MCF 10A (cell line): ENCODE measurements around the gene CATSPERD. TPM values are rescaled to one million over a fixed set of nuclear protein-coding genes. Genes with fewer than 3 reads are reported as not detected.

ENCODE experiments used
- BruUV-seq: library from RNA; stranded (reverse); fragments of 400-500 nt; replicated peaks from 2 replicates; lab custom pipeline; 2021; lab: Mats Ljungman, UMichigan
- CTCF ChIA-PET: fragments of 300-600 bp; sonication (Branson Sonifier 250); formaldehyde crosslinking; extraction: SDS; loops from one replicate; lab custom pipeline; 2021; ENCODE audit warnings: antibody characterized with exemption, inconsistent platforms; lab: Yijun Ruan, JAX
- POLR2A ChIA-PET: fragments of 300-600, 350-650 bp; sonication (Branson Sonifier 250); formaldehyde crosslinking; extraction: SDS; loops from one replicate; lab custom pipeline; 2020; ENCODE audit warnings: antibody characterized with exemption, inconsistent platforms; lab: Yijun Ruan, JAX
- DNase-seq: peaks from one replicate; pipeline ENCODE4 v3.0.0-alpha.2; 2018; ENCODE audit not compliant: unreplicated experiment
- H3K27ac Mint-ChIP-seq: one replicate; pipeline ENCODE4 v1.8.0; 2022; ENCODE audit warnings: mild to moderate bottlenecking, low read depth, mixed read lengths; ENCODE audit not compliant: unreplicated experiment
- H3K27me3 Mint-ChIP-seq: one replicate; pipeline ENCODE4 v1.8.0; 2022; ENCODE audit warnings: mixed read lengths; ENCODE audit not compliant: insufficient read depth, unreplicated experiment
- H3K36me3 Mint-ChIP-seq: one replicate; pipeline ENCODE4 v1.8.0; 2022; ENCODE audit warnings: mild to moderate bottlenecking, moderate library complexity, mixed read lengths; ENCODE audit not compliant: insufficient read depth, unreplicated experiment
- H3K4me1 Mint-ChIP-seq: one replicate; pipeline ENCODE4 v1.8.0; 2022; ENCODE audit warnings: mixed read lengths; ENCODE audit not compliant: insufficient read depth, unreplicated experiment
- H3K4me3 Mint-ChIP-seq: one replicate; pipeline ENCODE4 v1.8.0; 2022; ENCODE audit warnings: mild to moderate bottlenecking, moderate library complexity, mixed read lengths; ENCODE audit not compliant: unreplicated experiment
- H3K9me3 Mint-ChIP-seq: one replicate; pipeline ENCODE4 v1.8.0; 2022; ENCODE audit warnings: mixed read lengths; ENCODE audit not compliant: unreplicated experiment
- intact Hi-C: fragments of 100-400 bp; cut with micrococcal nuclease; formaldehyde crosslinking; loops from 2 replicates; pipeline ENCODE4 v1.14.1; 2022
- total RNA-seq: library from RNA; stranded (reverse); gene quantifications from 2 replicates; pipeline ENCODE4 v1.2.3, GENCODE V29; 2022
- TF ChIP-seq, protein P1 (sequence below): fragments of 200-600 bp; IDR thresholded peaks from one replicate; pipeline ENCODE4 v1.8.0; 2022; ENCODE audit warnings: antibody characterized with exemption, mild to moderate bottlenecking; ENCODE audit not compliant: unreplicated experiment

The CATSPERD gene
- total RNA-seq, 1 experiment from 2014 or later, result not detected

DNA sequence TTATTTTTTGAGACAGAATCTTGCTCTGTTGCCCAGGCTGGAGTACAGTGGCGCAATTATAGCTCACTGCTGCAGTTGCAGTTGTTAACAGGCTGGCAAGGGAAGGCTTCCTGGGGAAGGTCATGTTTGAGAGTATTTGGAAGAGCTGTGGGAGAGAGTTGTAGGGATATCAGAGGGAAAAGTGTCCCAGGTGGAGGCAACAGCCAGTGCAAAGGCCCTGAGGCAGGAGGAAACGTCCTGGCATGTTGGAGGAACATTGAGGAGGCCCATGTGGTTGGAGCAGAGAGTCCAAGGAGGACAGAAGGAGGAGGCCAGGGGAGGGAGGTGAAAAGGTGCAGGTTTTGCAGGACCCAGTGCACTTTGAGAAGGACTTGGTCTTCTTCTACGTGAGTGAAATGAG is 72.8 kb downstream of the CATSPERD start:
- Mint-ChIP-seq H3K9me3 (no peaks in the 10 kb centered on the region), H3K4me1 (peaks cover 14% of the 10 kb centered on the region), H3K4me3 (no peak overlapping the region), H3K27ac (no peak overlapping the region), H3K36me3 (peaks cover 29% of the 10 kb centered on the region), H3K27me3 (no peaks in the 10 kb centered on the region)
- no peak for DNase-seq
- intact Hi-C loops, result loop anchor here (10.0 kb wide), 1 partner anchor 98 kb away; the partner anchor contains the start of gene RPL36
- no TSS peak for BruUV-seq
- CTCF ChIA-PET, result interaction anchor here (0.6 to 3.1 kb wide), 5 partner anchors 11 to 430 kb away, joined by 3 to 29 read pairs (median 5); no protein-coding TSS in a partner anchor
- TF ChIP-seq, protein P1, sequence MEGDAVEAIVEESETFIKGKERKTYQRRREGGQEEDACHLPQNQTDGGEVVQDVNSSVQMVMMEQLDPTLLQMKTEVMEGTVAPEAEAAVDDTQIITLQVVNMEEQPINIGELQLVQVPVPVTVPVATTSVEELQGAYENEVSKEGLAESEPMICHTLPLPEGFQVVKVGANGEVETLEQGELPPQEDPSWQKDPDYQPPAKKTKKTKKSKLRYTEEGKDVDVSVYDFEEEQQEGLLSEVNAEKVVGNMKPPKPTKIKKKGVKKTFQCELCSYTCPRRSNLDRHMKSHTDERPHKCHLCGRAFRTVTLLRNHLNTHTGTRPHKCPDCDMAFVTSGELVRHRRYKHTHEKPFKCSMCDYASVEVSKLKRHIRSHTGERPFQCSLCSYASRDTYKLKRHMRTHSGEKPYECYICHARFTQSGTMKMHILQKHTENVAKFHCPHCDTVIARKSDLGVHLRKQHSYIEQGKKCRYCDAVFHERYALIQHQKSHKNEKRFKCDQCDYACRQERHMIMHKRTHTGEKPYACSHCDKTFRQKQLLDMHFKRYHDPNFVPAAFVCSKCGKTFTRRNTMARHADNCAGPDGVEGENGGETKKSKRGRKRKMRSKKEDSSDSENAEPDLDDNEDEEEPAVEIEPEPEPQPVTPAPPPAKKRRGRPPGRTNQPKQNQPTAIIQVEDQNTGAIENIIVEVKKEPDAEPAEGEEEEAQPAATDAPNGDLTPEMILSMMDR, result no peak
- POLR2A ChIA-PET, result interaction anchor here (3.1 kb wide), 1 partner anchor 111 kb away, joined by 15 read pairs; the partner anchor contains the start of genes NDUFA11 and VMAC

DNA sequence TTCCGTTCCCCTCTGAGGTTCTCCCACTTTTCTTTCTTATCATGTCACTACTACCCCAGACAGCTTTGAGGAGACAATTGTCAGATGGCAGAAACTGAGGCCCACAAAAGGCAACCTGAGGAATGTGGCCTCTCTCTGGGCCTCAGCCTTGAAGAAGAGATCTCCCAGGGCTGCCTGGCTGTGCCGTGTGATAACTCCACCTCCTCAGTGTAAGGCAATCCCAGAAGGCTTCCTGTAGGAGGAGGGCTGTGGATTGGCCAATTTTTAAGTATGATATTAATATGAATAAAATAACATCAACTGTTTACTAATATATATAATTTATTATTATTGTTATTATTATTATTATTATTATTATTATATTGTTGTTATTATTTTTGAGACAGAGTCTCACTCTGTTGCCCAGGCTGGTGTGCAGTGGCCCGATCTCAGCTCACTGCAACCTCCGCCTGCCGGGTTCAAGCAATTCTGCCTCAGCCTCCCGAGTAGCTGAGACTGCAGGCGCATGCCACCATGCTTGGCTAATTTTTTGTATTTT is 75.0 kb downstream of the CATSPERD start:
- intact Hi-C loops, result loop anchor here (10.0 kb wide), 1 partner anchor 101 kb away; the partner anchor contains the start of gene RPL36
- H3K4me1 Mint-ChIP-seq, result peaks cover 4% of the 10 kb centered on the region
- peaks cover 9% of the 10 kb centered on the region for H3K36me3 Mint-ChIP-seq
- no peaks in the 10 kb centered on the region for H3K27me3 Mint-ChIP-seq
- TF ChIP-seq, protein P1, result no peak
- no TSS peak for BruUV-seq
- H3K27ac Mint-ChIP-seq, result no peak overlapping the region
- no peak for DNase-seq
- POLR2A ChIA-PET, result interaction anchor here (3.1 kb wide), 1 partner anchor 108 kb away, joined by 15 read pairs; the partner anchor contains the start of genes NDUFA11 and VMAC
- CTCF ChIA-PET, result interaction anchor here (0.6 to 3.1 kb wide), 8 partner anchors 8 to 241 kb away, joined by 3 to 29 read pairs (median 4); no protein-coding TSS in a partner anchor
- H3K4me3 Mint-ChIP-seq, result no peak overlapping the region
- no peaks in the 10 kb centered on the region for H3K9me3 Mint-ChIP-seq

DNA sequence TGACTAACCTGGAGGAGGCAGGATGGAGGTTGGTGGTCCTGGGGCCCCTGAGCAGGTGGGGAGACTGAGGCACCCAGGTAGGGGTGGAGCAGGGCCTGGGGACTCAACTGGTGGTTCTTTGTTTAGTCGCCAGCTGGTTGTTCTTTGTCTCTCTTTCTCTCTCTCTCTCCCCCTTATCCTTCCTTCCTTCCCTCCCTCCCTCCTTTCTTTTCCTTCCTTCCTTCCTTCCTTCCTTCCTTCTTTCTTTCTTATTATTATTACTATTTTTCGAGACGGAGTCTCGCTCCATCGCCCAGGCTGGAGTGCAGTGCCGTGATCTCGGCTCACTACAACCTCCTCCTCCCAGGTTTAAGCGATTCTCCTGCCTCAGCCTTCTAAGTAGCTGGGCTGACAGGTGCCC is 77.8 kb downstream of the CATSPERD start:
- intact Hi-C loops, result loop anchor here (10.0 kb wide), 1 partner anchor 103 kb away; the partner anchor contains the start of gene RPL36
- DNase-seq, result no peak
- BruUV-seq, result no TSS peak
- Mint-ChIP-seq H3K27me3 (no peaks in the 10 kb centered on the region), H3K9me3 (no peaks in the 10 kb centered on the region), H3K4me3 (no peak overlapping the region), H3K36me3 (no peaks in the 10 kb centered on the region), H3K27ac (no peak overlapping the region), H3K4me1 (peaks cover under 1% of the 10 kb centered on the region)
- ChIA-PET CTCF (interaction anchor here (1.0 to 1.2 kb wide), 3 partner anchors 10 to 169 kb away, joined by 3 to 7 read pairs (median 3); no protein-coding TSS in a partner anchor), POLR2A (interaction anchor here (0.8 kb wide), 1 partner anchor 30 kb away, joined by 3 read pairs; no protein-coding TSS in a partner anchor)
- TF ChIP-seq, protein P1, result no peak
